LNCaP clone FGC (cell line): Measurements from ENCODE around the gene TROAP.

Experiments
- DNase-seq: peaks from one replicate; pipeline ENCODE4 v3.0.0-alpha.2; 2011; ENCODE audit warnings: low read depth
- H3K4me3 ChIP-seq: 2 replicates; pipeline ENCODE4 v1.5.1; 2011; ENCODE audit warnings: mild to moderate bottlenecking, low read depth, low read length, control low read depth
- TF ChIP-seq, protein P1 (sequence below): IDR thresholded peaks from 2 replicates; pipeline ENCODE4 v1.5.1; 2012; ENCODE audit warnings: mild to moderate bottlenecking; ENCODE audit not compliant: control insufficient read depth, insufficient read depth; ENCODE audit errors: extremely low read depth

TROAP gene, protein sequence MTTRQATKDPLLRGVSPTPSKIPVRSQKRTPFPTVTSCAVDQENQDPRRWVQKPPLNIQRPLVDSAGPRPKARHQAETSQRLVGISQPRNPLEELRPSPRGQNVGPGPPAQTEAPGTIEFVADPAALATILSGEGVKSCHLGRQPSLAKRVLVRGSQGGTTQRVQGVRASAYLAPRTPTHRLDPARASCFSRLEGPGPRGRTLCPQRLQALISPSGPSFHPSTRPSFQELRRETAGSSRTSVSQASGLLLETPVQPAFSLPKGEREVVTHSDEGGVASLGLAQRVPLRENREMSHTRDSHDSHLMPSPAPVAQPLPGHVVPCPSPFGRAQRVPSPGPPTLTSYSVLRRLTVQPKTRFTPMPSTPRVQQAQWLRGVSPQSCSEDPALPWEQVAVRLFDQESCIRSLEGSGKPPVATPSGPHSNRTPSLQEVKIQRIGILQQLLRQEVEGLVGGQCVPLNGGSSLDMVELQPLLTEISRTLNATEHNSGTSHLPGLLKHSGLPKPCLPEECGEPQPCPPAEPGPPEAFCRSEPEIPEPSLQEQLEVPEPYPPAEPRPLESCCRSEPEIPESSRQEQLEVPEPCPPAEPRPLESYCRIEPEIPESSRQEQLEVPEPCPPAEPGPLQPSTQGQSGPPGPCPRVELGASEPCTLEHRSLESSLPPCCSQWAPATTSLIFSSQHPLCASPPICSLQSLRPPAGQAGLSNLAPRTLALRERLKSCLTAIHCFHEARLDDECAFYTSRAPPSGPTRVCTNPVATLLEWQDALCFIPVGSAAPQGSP

DNA sequence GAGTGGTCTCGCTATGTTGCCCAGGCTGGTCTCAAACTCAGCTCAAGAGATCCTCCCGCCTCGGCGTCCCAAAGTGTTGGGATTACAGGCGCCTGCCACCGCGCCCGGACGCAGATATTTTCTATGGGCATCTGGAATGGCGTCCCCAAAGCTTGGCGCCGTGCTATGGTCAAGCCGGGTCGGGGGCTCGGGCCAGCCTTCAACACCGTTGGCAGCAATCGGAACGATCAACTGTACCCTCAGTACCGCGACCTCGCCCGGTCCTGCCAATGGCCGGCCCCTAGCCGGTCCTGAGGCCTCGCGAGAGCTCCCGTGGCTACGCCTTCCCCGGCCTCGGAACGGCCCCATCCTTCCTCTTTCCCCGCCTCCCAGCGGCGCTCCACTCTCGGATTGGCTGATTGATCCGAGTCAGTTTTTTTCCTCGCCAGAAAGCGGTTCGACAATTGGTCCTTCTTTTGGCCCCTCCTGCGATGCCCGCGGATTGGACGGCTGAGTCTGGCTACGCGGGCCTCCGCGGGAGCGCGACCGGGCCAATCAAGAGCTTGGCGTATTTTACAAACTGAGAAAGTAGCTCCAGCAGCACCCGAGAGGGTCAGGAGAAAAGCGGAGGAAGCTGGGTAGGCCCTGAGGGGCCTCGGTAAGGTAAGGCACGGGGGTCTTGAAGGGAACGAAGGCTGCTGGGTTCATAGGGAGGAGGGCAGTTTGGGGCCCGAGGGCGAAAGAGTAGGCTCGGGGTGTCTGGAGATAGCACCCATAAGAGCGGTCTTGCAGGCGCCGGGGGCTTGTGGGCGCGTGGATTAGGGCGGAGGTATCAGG is at the start of gene TROAP:
Gene TROAP, plus strand, starts transcription at position 548 of the 816 bp plus-strand sequence. CDS start 354 bp downstream, outside the sequence.
- DNase-seq = peak; percentile 96
- TF ChIP-seq, protein P1, sequence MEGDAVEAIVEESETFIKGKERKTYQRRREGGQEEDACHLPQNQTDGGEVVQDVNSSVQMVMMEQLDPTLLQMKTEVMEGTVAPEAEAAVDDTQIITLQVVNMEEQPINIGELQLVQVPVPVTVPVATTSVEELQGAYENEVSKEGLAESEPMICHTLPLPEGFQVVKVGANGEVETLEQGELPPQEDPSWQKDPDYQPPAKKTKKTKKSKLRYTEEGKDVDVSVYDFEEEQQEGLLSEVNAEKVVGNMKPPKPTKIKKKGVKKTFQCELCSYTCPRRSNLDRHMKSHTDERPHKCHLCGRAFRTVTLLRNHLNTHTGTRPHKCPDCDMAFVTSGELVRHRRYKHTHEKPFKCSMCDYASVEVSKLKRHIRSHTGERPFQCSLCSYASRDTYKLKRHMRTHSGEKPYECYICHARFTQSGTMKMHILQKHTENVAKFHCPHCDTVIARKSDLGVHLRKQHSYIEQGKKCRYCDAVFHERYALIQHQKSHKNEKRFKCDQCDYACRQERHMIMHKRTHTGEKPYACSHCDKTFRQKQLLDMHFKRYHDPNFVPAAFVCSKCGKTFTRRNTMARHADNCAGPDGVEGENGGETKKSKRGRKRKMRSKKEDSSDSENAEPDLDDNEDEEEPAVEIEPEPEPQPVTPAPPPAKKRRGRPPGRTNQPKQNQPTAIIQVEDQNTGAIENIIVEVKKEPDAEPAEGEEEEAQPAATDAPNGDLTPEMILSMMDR = no peak
- H3K4me3 ChIP-seq = peak within 1 kb of the TSS; percentile 98

GRCh38 chr12:49273726-49274395 is 49.2 kb upstream of the TROAP start:
- no peak overlapping the region for H3K4me3 ChIP-seq
- TF ChIP-seq, protein P1 = no peak
- no peak for DNase-seq

DNA sequence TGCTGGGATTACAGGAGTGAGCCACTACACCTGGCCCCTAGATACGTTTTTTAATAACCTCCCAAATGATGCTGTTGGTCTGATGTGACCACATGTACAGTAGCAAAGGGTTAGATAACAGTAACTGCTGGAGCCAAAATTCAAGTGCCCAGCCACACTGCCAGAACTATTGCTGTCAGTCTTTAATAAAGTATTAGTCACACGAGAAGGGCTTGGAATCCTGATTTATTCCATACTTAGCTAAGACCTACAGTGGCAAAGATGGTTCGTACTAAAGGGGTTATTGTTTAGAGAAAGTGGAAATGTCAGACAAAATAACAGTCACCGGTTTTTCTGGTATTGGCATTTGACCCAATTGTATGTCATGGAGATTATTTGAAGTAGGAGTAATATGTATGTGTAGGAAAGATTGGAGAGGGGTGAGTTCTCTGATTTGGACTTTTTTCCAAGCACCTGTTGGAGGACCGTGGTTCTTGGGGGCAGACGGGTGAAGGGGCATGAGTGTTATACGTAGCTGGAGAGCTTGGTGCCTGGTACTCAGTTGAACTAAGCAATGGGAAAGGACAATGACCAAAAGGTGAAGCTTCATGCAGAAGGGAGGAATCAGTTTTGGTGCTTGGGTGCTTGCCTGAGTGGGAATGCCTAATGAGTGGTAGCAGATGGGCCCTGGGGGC is 48.5 kb upstream of the TROAP start:
- no peak for DNase-seq
- H3K4me3 ChIP-seq = no peak overlapping the region
- TF ChIP-seq, protein P1 = no peak

DNA sequence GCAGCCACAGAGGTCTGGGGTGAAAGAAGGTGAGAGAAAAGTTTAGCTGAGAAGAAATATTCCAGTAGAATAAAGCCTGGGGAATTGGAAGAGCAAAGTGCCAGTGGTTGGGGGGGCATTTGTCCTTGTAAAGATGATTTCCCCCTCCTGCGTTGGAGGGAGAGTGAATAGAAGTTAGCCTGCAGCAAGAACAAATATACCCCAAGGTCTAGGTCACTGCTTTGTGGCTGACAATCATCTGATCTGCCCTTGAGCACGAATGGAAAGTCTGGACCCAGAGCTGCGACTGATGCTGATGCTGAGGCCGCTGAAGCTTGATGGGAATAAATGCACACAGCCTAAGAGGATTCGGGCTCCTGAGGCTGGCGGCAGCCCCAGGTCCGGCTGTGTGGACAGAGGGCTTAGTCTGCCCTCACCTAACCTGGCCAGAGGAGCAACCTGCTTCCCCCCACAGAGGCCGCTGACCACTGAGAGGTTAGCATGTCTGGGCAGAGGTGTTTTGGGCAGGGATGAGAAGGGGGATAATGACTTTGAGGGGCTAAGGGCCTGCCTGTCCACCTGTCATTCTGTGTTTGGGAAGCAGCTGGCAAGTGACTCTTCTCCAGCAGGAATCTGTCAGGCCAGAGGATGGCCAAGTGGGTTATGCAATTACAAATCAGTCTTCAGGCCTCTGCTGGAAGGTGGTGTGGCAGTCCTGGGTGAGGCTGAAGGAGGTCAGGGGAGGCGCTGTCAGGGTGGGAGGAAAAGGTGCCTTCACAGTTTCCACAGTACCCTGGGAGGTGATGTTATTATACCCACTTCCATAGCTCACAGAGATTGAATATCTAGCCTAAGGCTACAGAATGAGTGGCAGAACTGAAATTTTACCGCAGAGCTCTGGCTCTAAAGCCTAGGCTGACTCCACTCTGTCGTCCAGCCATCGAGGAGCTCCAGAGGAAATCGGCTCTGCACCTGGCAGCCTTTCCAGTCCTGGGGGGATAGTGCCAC is 46.5 kb upstream of the TROAP start:
- no peak for DNase-seq
- H3K4me3 ChIP-seq = no peak overlapping the region
- TF ChIP-seq, protein P1 = no peak

DNA sequence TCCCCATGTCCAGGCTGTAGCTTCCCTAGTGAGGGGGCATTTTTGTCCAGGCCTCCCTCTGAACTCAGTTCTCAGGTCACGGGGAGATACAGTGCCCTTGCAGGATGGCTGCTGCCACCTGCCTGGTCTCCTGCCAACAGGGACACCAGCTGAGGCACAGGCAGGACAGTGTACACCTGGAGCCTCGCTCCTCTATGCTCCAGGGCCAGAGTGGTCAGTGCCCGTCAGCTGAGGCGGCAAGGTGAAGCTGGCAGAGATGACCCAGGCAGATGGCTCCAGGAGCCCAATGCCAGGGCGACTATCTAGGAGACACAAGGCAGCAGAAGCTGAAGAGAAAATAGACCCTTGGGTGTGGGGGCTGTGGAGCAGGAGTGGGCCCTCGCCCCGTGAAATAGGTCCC is 45.6 kb upstream of the TROAP start:
- no peak for DNase-seq
- H3K4me3 ChIP-seq = no peak overlapping the region
- TF ChIP-seq, protein P1 = no peak
